PC-9 (cell line): ENCODE measurements around the gene SLC26A2.

ENCODE experiments used
- EZH2 ChIP-seq: fragments of 200-600 bp; sonication (generic); IDR thresholded peaks from 2 replicates; pipeline ENCODE4 v1.8.0; 2017; ENCODE audit warnings: antibody characterized with exemption, low read depth
- TF ChIP-seq, protein P1 (sequence below): fragments of 200-600 bp; sonication (generic); conservative IDR thresholded peaks from 2 replicates; pipeline ENCODE4 v1.6.1; 2017; ENCODE audit warnings: mixed run types, antibody characterized with exemption, mild to moderate bottlenecking, moderate library complexity

DNA sequence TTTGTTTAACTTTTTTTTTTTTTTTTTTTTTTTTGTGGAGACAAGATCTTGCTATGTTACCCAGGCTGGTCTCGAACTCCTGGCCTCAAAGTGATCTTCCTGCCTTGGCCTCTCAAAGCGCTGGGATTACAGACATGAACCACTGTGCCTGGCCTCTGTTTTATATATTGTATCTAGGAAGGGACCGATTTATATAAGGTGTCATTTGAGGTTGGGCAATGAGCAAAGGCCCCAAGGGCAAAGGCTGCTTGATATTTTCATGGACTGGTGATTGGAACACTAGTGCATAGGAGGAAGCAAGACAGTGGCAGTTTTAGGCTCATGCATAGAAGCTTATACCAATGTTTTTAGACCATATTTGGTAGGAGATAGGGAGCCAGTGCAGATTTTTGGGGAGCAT is 3.2 kb downstream of the SLC26A2 start:
- TF ChIP-seq, protein P1, sequence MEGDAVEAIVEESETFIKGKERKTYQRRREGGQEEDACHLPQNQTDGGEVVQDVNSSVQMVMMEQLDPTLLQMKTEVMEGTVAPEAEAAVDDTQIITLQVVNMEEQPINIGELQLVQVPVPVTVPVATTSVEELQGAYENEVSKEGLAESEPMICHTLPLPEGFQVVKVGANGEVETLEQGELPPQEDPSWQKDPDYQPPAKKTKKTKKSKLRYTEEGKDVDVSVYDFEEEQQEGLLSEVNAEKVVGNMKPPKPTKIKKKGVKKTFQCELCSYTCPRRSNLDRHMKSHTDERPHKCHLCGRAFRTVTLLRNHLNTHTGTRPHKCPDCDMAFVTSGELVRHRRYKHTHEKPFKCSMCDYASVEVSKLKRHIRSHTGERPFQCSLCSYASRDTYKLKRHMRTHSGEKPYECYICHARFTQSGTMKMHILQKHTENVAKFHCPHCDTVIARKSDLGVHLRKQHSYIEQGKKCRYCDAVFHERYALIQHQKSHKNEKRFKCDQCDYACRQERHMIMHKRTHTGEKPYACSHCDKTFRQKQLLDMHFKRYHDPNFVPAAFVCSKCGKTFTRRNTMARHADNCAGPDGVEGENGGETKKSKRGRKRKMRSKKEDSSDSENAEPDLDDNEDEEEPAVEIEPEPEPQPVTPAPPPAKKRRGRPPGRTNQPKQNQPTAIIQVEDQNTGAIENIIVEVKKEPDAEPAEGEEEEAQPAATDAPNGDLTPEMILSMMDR = no peak
- no peak for TF ChIP-seq EZH2
